Right atrium auricular region (tissue), 2 donors: ENCODE results near the gene GCH1. TPM values are rescaled to one million over a fixed set of nuclear protein-coding genes. Genes with fewer than 3 reads are reported as not detected.
"Not testable (repeated sequence)": the region's sequence is repeated elsewhere in the genome, so short reads cannot be mapped to it uniquely, and the experiment has no call there.

ENCODE experiments used
- DNase-seq: peaks from one replicate; pipeline ENCODE4 v3.0.0-alpha.2; 2019; ENCODE audit warnings: low spot score
- H3K27ac ChIP-seq, 2 donors: fragments of 200-600 bp; sonication (generic); 1 replicate in 1 of 2; 2 replicates in 1 of 2; pipeline ENCODE4 v1.5.1; 2016 to 2019
- H3K27me3 ChIP-seq, 2 donors: fragments of 200-600 bp; sonication (generic); one replicate each; pipeline versions ENCODE4 v1.5.1 to v1.6.0; 2017 to 2019
- H3K36me3 ChIP-seq: fragments of 200-600 bp; sonication (generic); one replicate; pipeline ENCODE4 v1.5.1; 2016
- H3K4me1 ChIP-seq, 2 donors: fragments of 200-600 bp; sonication (generic); one replicate each; pipeline versions ENCODE4 v1.5.1 to v1.6.0; 2017 to 2019
- H3K4me3 ChIP-seq, 2 donors: fragments of 200-600 bp; sonication (generic); 1 replicate in 1 of 2; 2 replicates in 1 of 2; pipeline ENCODE4 v1.5.1; 2017 to 2019; ENCODE audit warnings: mild to moderate bottlenecking in 1 of 2, moderate library complexity in 1 of 2
- H3K9me3 ChIP-seq, 2 donors: fragments of 200-600 bp; sonication (generic); one replicate each; pipeline ENCODE4 v1.5.1; 2019
- total RNA-seq, 2 donors: library from RNA; depleted of rRNA; stranded (reverse); fragments of >200 nt; gene quantifications; one replicate each; pipeline ENCODE4 v1.1.0, GENCODE V29; 2016
- TF ChIP-seq, protein P1 (sequence below), 2 donors: fragments of 200-600 bp; sonication (generic); IDR thresholded peaks; one replicate each; pipeline ENCODE4 v1.5.1; 2019; ENCODE audit warnings: antibody characterized with exemption in 2 of 2

GCH1 gene
- total RNA-seq, 2 donors from 2014 or later: 2.4 to 3.8 TPM

- no peak for DNase-seq
- TF ChIP-seq, protein P1, sequence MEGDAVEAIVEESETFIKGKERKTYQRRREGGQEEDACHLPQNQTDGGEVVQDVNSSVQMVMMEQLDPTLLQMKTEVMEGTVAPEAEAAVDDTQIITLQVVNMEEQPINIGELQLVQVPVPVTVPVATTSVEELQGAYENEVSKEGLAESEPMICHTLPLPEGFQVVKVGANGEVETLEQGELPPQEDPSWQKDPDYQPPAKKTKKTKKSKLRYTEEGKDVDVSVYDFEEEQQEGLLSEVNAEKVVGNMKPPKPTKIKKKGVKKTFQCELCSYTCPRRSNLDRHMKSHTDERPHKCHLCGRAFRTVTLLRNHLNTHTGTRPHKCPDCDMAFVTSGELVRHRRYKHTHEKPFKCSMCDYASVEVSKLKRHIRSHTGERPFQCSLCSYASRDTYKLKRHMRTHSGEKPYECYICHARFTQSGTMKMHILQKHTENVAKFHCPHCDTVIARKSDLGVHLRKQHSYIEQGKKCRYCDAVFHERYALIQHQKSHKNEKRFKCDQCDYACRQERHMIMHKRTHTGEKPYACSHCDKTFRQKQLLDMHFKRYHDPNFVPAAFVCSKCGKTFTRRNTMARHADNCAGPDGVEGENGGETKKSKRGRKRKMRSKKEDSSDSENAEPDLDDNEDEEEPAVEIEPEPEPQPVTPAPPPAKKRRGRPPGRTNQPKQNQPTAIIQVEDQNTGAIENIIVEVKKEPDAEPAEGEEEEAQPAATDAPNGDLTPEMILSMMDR (IDR thresholded peaks at IDR 0.05): no peak
Observed at GRCh38 chr14:54882521-54882920, 20.1 kb downstream of the GCH1 start.

DNA sequence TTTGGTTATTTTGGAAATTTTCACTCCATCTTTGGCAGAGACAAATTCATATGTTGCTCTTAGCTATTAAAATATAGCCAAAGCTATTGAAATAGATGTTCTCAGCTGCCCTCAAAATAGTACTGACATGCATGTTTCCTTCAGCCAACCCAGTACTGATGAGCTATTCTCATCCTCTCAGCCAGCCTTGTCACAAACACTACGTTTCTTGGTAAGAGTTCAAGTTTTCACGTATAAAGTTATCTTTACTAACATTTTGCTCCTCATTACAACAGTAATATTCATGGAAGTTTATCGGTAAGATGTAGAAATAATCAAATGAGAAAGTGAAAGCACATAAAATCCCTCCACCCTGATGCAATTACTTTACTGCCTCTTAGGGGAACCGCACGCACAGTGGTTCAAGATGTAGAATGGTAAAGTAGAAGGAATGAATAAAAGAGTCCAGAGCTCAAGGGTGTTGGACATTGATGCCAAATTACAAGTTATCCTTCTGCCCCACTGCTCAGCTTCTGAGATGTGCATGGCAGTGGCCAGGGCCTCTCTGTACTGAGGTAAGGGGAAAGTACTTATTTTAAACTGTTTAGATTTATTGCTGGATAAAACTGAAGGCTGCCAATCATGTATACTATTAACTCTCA is 20.7 kb downstream of the GCH1 start:
- no peaks in the 10 kb centered on the region for H3K9me3 ChIP-seq
- DNase-seq: no peak
- H3K4me1 ChIP-seq: peaks cover 0 to 5% of the 10 kb centered on the region in 2 donors
- TF ChIP-seq, protein P1 (IDR thresholded peaks at IDR 0.05): no peak
- H3K27me3 ChIP-seq: no peaks in the 10 kb centered on the region
- H3K36me3 ChIP-seq: no peaks in the 10 kb centered on the region
- peak overlapping the region; percentile 21 to 43 for H3K4me3 ChIP-seq
- peak overlapping the region; percentile 66 to 69 for H3K27ac ChIP-seq

More at GRCh38 chr14:54882521-54882920, 20.1 kb downstream of the GCH1 start:
- peak overlapping the region in 1 of 2 donors; percentile 43 for H3K4me3 ChIP-seq
- no peaks in the 10 kb centered on the region for H3K27me3 ChIP-seq
- H3K27ac ChIP-seq: peak overlapping the region; percentile 66 to 69
- H3K36me3 ChIP-seq: no peaks in the 10 kb centered on the region
- H3K4me1 ChIP-seq: peaks cover 0 to 5% of the 10 kb centered on the region in 2 donors
- no peaks in the 10 kb centered on the region for H3K9me3 ChIP-seq

- Histone ChIP-seq H3K36me3 (no peaks in the 10 kb centered on the region), H3K27ac (peak overlapping the region; percentile 66 to 69), H3K27me3 (no peaks in the 10 kb centered on the region), H3K4me1 (peaks cover 0 to 5% of the 10 kb centered on the region in 2 donors), H3K4me3 (peak overlapping the region; percentile 21 to 43), H3K9me3 (no peaks in the 10 kb centered on the region)
- TF ChIP-seq, protein P1 (IDR thresholded peaks at IDR 0.05): no peak
- no peak for DNase-seq
Observed at GRCh38 chr14:54881235-54881760, 21.3 kb downstream of the GCH1 start.

GRCh38 chr14:54877703-54878021 is 25.0 kb downstream of the GCH1 start:
- no peaks in the 10 kb centered on the region for H3K27me3 ChIP-seq
- DNase-seq: no peak
- H3K27ac ChIP-seq: no peak overlapping the region
- TF ChIP-seq, protein P1 (IDR thresholded peaks at IDR 0.05): no peak
- no peak overlapping the region for H3K4me3 ChIP-seq
- no peaks in the 10 kb centered on the region for H3K36me3 ChIP-seq
- H3K9me3 ChIP-seq: no peaks in the 10 kb centered on the region
- peaks cover 0 to 5% of the 10 kb centered on the region in 2 donors for H3K4me1 ChIP-seq

DNA sequence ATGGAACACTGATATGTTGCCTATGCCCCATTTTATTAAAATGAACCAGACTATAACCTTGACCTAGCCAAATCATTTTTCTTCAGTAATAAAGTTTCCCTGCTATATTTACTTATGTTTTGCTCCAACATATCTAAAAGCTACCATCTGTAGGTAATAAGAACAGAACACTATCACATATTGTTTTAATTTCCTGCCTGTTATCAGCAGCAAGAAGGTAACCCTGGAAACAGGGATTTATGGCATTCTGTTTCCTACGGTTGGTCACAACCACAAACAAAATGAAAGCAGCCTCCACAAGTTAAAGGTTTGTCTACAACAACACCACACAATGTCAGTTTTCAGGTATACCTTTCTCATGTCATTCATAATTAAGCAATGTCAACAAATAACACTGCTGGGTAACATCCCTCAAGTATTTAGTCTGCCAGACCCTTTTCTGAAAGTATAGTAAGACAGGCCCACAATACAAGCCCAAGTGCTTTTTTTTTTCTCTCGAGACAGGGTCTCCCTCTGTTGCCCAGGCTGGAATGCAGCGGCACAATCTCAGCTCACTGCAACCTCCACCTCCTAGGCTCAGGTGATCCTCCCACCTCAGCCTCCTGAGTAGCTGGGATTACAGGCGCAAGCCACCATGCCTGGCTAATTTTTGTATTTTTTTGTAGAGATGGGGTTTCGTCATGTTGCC is 25.5 kb downstream of the GCH1 start:
- Histone ChIP-seq H3K9me3 (no peaks in the 10 kb centered on the region), H3K4me1 (peaks cover 0 to 5% of the 10 kb centered on the region in 2 donors), H3K27me3 (no peaks in the 10 kb centered on the region), H3K4me3 (no peak overlapping the region), H3K36me3 (no peaks in the 10 kb centered on the region), H3K27ac (no peak overlapping the region)
- TF ChIP-seq, protein P1 (IDR thresholded peaks at IDR 0.05): no peak
- DNase-seq: no peak

- not testable (repeated sequence) for H3K4me1 ChIP-seq, H3K4me3 ChIP-seq, H3K9me3 ChIP-seq, H3K36me3 ChIP-seq, DNase-seq, H3K27me3 ChIP-seq, H3K27ac ChIP-seq
Observed at GRCh38 chr14:54875648-54876047, 27.0 kb downstream of the GCH1 start.

DNA sequence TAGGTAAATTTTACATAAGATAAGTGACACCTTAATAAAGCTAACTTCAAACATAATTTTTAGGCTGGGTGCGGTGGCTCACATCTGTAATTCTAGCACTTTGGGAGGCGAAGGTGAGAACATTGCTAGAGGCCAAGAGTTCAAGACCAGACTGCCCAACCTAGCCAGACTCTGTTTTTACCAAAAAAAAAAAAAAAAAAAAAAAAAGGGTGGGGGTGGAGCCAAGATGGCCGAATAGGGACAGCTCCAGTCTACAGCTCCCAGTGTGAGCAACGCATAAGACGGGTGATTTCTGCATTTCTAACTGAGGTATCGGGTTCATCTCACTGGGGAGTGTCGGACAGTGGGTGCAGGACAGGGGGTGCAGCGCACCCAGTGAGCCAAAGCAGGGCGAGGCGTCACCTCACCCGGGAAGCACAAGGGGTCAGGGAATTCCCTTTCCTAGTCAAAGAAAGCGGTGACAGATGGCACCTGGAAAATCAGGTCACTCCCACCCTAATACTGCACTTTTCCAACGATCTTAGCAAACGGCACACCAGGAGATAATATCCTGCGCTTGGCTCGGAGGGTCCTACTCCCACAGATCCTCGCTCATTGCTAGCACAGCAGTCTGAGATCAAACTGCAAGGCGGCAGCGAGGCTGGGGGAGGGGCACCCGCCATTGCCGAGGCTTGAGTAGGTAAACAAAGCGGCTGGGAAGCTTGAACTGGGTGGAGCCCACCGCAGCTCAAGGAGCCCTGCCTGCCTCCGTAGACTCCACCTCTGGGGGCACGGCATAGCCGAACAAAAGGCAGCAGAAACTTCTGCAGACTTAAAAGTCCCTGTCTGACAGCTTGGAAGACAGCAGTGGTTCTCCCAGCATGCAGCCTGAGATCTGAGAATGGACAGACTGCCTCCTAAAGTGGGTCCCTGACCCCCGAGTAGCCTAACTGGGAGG is 32.2 kb downstream of the GCH1 start:
- H3K4me1 ChIP-seq, H3K36me3 ChIP-seq, H3K9me3 ChIP-seq, DNase-seq, H3K27me3 ChIP-seq, H3K27ac ChIP-seq: not testable (repeated sequence)
- H3K4me3 ChIP-seq: peak overlapping the region; percentile 32 to 56
